ENCODE measurements around the gene ADGRV1.
"Not testable (repeated sequence)": the region's sequence is repeated elsewhere in the genome, so short reads cannot be mapped to it uniquely, and the experiment has no call there.

GRCh38 chr5:91063098-91063690 is 504.6 kb downstream of the ADGRV1 start:
- not testable (repeated sequence) for TF ChIP-seq CTCF (IDR thresholded peaks at IDR 0.05); POLR2AphosphoS5 (IDR thresholded peaks at IDR 0.05); POLR2A (IDR thresholded peaks at IDR 0.05); EP300 (IDR thresholded peaks at IDR 0.05; ENCODE audit: low read depth)
